Body of pancreas (tissue), 4 donors: ENCODE measurements around the gene MGAT3. TPM values are rescaled to one million over a fixed set of nuclear protein-coding genes. Genes with fewer than 3 reads are reported as not detected.

Experiments
- ATAC-seq: fragments of 150-250 bp; one replicate; pipeline ENCODE4 v1.9.1; 2016
- DNase-seq, 4 donors: peaks; one replicate each; pipeline ENCODE4 v3.0.0-alpha.2; 2019
- H3K27ac ChIP-seq, 4 donors: fragments of 200-600 bp; sonication (generic); 1 replicate in 3 of 4; 2 replicates in 1 of 4; pipeline versions ENCODE4 v1.5.1 to v1.6.1; 2016 to 2019; ENCODE audit warnings: mild to moderate bottlenecking in 1 of 4, mixed read lengths in 1 of 4, moderate library complexity in 1 of 4
- H3K27me3 ChIP-seq, 2 donors: fragments of 200-600 bp; sonication (generic); one replicate each; pipeline ENCODE4 v1.6.0; 2016; ENCODE audit warnings: mild to moderate bottlenecking in 1 of 2
- H3K36me3 ChIP-seq, 2 donors: fragments of 200-600 bp; sonication (generic); replicated peaks in 1 of 2; 2 replicates each; pipeline ENCODE4 v1.5.1; 2016; ENCODE audit warnings: low read depth in 2 of 2; ENCODE audit not compliant: insufficient read depth in 1 of 2
- H3K4me1 ChIP-seq: fragments of 200-600 bp; sonication (generic); one replicate; pipeline ENCODE4 v1.6.0; 2016
- H3K4me3 ChIP-seq, 2 donors: fragments of 200-600 bp; sonication (generic); 1 replicate in 1 of 2; 2 replicates in 1 of 2; pipeline ENCODE4 v1.5.1; 2016 to 2019
- H3K9me3 ChIP-seq, 3 donors: fragments of 200-600 bp; sonication (generic); 1 replicate in 2 of 3; 2 replicates in 1 of 3; pipeline ENCODE4 v1.5.1; 2016
- POLR2A ChIP-seq, 3 donors: fragments of 450-650 bp; IDR thresholded peaks; one replicate each; pipeline ENCODE4 v1.6.1; 2016; ENCODE audit warnings: antibody characterized with exemption in 3 of 3, mild to moderate bottlenecking in 2 of 3
- WGBS, 2 donors: methylation state at CpG; one replicate each; pipeline ENCODE4 v1.1.5; 2017; 5-methylcytosine and 5-hydroxymethylcytosine counted together
- intact Hi-C: fragments of 100-400 bp; cut with DNase I; formaldehyde crosslinking; loops from one replicate; pipeline ENCODE4 v1.15.1; 2023
- total RNA-seq, 2 donors: library from RNA; depleted of rRNA; stranded (reverse); fragments of >200 nt; gene quantifications; one replicate each; pipeline ENCODE4 v1.1.0, GENCODE V29; 2016
- TF ChIP-seq, protein P1 (sequence below), 7 experiments: fragments of 450-650 bp in 4 of 7; fragments of 200-600 bp in 3 of 7; sonication (generic) in 3 of 7; IDR thresholded peaks; one replicate each; pipeline ENCODE4 v1.5.1; 2016 to 2019; ENCODE audit warnings: antibody characterized with exemption in 7 of 7

MGAT3 gene
- total RNA-seq, 2 donors from 2014 or later, result 0.99 to 2.9 TPM

DNA sequence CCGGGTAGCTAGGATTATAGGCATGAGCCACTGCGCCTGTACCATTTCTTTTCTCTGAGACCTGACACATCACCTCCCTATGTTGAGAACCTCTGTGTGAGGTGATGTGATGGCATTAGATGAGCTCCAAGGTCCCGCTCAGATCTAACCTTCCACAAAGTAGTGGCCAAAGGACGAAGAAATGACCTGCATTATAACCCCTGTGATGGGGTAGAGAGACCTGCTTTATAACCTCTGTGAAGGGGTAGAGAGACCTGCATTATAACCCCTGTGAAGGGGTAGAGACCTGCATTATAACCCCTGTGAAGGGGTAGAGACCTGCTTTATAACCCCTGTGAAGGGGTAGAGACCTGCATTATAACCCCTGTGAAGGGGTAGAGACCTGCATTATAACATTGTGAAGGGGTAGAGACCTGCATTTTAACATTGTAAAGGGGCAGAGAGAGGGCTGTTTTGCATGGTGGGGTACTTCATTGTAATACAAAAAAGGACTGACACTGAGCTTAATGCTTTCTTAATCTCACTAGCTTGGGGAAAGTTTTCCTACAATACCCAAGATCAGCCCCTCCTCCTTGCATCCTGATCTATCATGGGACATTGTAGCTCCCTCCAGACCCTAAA lies 53.8 kb downstream of the MGAT3 start:
- Histone ChIP-seq H3K36me3 (peaks cover 6 to 26% of the 10 kb centered on the region in 2 donors), H3K9me3 (no peaks in the 10 kb centered on the region), H3K27me3 (no peaks in the 10 kb centered on the region), H3K27ac (no peak overlapping the region), H3K4me3 (no peak overlapping the region), H3K4me1 (no peaks in the 10 kb centered on the region)
- intact Hi-C loops, result no loop called here
- no peak for DNase-seq
- no peak for ATAC-seq
- 80 to 92% methylated on average over 3 to 4 of the region's 4 CpGs for WGBS, 2 donors
- TF ChIP-seq, protein P1, sequence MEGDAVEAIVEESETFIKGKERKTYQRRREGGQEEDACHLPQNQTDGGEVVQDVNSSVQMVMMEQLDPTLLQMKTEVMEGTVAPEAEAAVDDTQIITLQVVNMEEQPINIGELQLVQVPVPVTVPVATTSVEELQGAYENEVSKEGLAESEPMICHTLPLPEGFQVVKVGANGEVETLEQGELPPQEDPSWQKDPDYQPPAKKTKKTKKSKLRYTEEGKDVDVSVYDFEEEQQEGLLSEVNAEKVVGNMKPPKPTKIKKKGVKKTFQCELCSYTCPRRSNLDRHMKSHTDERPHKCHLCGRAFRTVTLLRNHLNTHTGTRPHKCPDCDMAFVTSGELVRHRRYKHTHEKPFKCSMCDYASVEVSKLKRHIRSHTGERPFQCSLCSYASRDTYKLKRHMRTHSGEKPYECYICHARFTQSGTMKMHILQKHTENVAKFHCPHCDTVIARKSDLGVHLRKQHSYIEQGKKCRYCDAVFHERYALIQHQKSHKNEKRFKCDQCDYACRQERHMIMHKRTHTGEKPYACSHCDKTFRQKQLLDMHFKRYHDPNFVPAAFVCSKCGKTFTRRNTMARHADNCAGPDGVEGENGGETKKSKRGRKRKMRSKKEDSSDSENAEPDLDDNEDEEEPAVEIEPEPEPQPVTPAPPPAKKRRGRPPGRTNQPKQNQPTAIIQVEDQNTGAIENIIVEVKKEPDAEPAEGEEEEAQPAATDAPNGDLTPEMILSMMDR (IDR thresholded peaks at IDR 0.05), result no peak
- no peak for TF ChIP-seq POLR2A (IDR thresholded peaks at IDR 0.05)

DNA sequence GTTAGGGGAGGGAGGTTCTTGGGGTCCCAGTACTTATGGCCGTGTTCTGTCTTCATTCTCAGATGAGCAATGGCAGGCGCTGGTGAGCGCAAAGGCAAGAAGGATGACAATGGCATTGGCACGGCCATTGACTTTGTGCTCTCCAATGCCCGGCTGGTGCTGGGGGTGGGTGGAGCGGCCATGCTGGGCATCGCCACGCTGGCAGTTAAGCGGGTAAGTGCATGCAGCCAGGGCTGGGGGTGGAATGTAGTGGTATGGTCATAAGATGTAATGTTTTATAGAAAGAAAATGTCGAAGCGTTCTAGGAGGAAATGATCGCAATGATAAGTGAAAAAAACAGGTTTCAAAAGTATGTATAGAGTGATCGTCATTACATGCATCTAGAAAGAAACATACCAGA lies 54.4 kb downstream of the MGAT3 start:
- TF ChIP-seq, protein P1 (IDR thresholded peaks at IDR 0.05), result no peak
- no peak for TF ChIP-seq POLR2A (IDR thresholded peaks at IDR 0.05)
- Histone ChIP-seq H3K4me1 (no peaks in the 10 kb centered on the region), H3K27me3 (no peaks in the 10 kb centered on the region), H3K9me3 (no peaks in the 10 kb centered on the region), H3K4me3 (no peak overlapping the region), H3K36me3 (peaks cover 6 to 26% of the 10 kb centered on the region in 2 donors), H3K27ac (no peak overlapping the region)
- WGBS, 2 donors, result 90 to 94% methylated on average over 13 of the region's 13 CpGs
- ATAC-seq, result no peak
- intact Hi-C loops, result no loop called here
- DNase-seq, result no peak

GRCh38 chr22:39512026-39512425 lies 55.2 kb downstream of the MGAT3 start:
- ATAC-seq, result no peak
- peaks cover 6 to 24% of the 10 kb centered on the region in 2 donors for H3K36me3 ChIP-seq
- H3K27ac ChIP-seq, result no peak overlapping the region
- intact Hi-C loops, result no loop called here
- DNase-seq, result no peak
- no peaks in the 10 kb centered on the region for H3K4me1 ChIP-seq
- H3K27me3 ChIP-seq, result no peaks in the 10 kb centered on the region
- TF ChIP-seq, protein P1 (IDR thresholded peaks at IDR 0.05), result no peak
- TF ChIP-seq POLR2A (IDR thresholded peaks at IDR 0.05), result no peak
- 86 to 100% methylated on average over 5 to 10 of the region's 10 CpGs for WGBS, 2 donors
- no peak overlapping the region for H3K4me3 ChIP-seq
- H3K9me3 ChIP-seq, result no peaks in the 10 kb centered on the region

GRCh38 chr22:39513791-39514190 lies 57.0 kb downstream of the MGAT3 start:
- WGBS, 2 donors, result 82 to 87% methylated on average over 15 to 18 of the region's 18 CpGs
- Histone ChIP-seq H3K4me3 (no peak overlapping the region), H3K27ac (no peak overlapping the region), H3K4me1 (peaks cover 3% of the 10 kb centered on the region), H3K9me3 (no peaks in the 10 kb centered on the region), H3K27me3 (no peaks in the 10 kb centered on the region), H3K36me3 (peaks cover 6 to 21% of the 10 kb centered on the region in 2 donors)
- intact Hi-C loops, result no loop called here
- DNase-seq (no peak), ATAC-seq (no peak)
- TF ChIP-seq, protein P1 (IDR thresholded peaks at IDR 0.05), result no peak
- no peak for TF ChIP-seq POLR2A (IDR thresholded peaks at IDR 0.05)

DNA sequence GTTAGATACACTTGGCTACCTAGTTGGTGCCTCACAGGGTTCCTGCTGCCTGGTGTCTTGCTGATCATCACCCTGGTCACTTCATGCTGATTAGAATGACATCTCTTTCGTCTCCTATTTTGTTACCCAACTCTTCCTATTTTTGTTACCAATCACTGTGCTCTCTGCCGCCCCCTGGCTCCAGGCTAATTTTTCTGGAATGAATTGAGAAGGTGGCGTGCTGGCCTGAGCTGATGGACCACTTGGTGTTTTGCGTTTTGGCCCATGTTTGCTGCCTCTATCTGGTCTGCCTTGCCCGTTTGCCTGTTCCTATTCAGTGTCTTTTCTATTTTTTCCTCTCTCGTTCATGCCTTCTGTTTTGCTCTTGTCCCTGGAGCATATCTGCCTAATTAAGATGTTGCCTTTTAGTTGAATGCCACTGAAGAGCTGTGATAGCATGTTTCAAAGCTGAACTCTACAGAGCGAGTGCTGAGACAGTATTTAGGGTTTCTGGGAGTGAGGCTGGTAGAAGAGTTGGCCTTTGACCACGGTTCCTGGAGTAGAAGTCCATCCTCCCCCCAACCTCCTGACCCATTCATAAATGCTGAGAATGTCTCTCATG lies 57.7 kb downstream of the MGAT3 start:
- intact Hi-C loops, result no loop called here
- H3K4me3 ChIP-seq, result no peak overlapping the region
- TF ChIP-seq, protein P1 (IDR thresholded peaks at IDR 0.05), result peak; percentile 51 to 80 (median 72)
- TF ChIP-seq POLR2A (IDR thresholded peaks at IDR 0.05), result no peak
- H3K9me3 ChIP-seq, result no peaks in the 10 kb centered on the region
- ATAC-seq, result no peak
- peak in 3 of 4 donors; percentile 62 to 80 (median 75) for DNase-seq
- H3K36me3 ChIP-seq, result peaks cover 6 to 21% of the 10 kb centered on the region in 2 donors
- H3K27me3 ChIP-seq, result no peaks in the 10 kb centered on the region
- WGBS, 2 donors, result 36 to 38% methylated on average over 8 of the region's 8 CpGs
- peaks cover 9% of the 10 kb centered on the region for H3K4me1 ChIP-seq
- H3K27ac ChIP-seq, result no peak overlapping the region
